H9 (cell line): ENCODE results near the gene C6orf62. TPM values are rescaled to one million over a fixed set of nuclear protein-coding genes. Genes with fewer than 3 reads are reported as not detected.

Experiments used
- DNase-seq: peaks from one replicate; pipeline ENCODE4 v3.0.0-alpha.2; 2017
- H2AFZ ChIP-seq: one replicate; pipeline ENCODE4 v1.6.1; 2013; ENCODE audit warnings: mild to moderate bottlenecking, low read length, control low read depth, moderate library complexity
- H2AK5ac ChIP-seq: 2 replicates; pipeline ENCODE4 v1.6.1; 2013; ENCODE audit warnings: low read length, control low read depth, mixed read lengths; ENCODE audit not compliant: insufficient read length
- H2BK120ac ChIP-seq: one replicate; pipeline ENCODE4 v1.6.1; 2013; ENCODE audit warnings: low read depth, mild to moderate bottlenecking, low read length, control low read depth, inconsistent platforms; ENCODE audit not compliant: poor library complexity, severe bottlenecking
- H2BK12ac ChIP-seq: 2 replicates; pipeline ENCODE4 v1.6.1; 2013; ENCODE audit warnings: low read length, control low read depth, mixed read lengths, low read depth; ENCODE audit not compliant: insufficient read length
- H2BK15ac ChIP-seq: 2 replicates; pipeline ENCODE4 v1.6.1; 2013; ENCODE audit warnings: low read depth, low read length, control low read depth
- H2BK20ac ChIP-seq: one replicate; pipeline ENCODE4 v1.6.1; 2013; ENCODE audit warnings: low read depth, mild to moderate bottlenecking, low read length, control low read depth, inconsistent platforms; ENCODE audit not compliant: poor library complexity, severe bottlenecking
- H2BK5ac ChIP-seq: 2 replicates; pipeline ENCODE4 v1.6.1; 2013; ENCODE audit warnings: low read length, control low read depth, mixed read lengths; ENCODE audit not compliant: insufficient read length
- H3K14ac ChIP-seq: 2 replicates; pipeline ENCODE4 v1.6.1; 2013; ENCODE audit warnings: low read length, control low read depth; ENCODE audit not compliant: insufficient read depth
- H3K18ac ChIP-seq: 2 replicates; pipeline ENCODE4 v1.6.1; 2013; ENCODE audit warnings: low read depth, mild to moderate bottlenecking, mixed read lengths, low read length, control low read depth; ENCODE audit not compliant: insufficient read length
- H3K23ac ChIP-seq: 2 replicates; pipeline ENCODE4 v1.6.1; 2013; ENCODE audit warnings: low read length, control low read depth, mixed read lengths, low read depth; ENCODE audit not compliant: insufficient read length
- H3K23me2 ChIP-seq: 2 replicates; pipeline ENCODE4 v1.6.1; 2013; ENCODE audit warnings: low read depth, mild to moderate bottlenecking, mixed read lengths, low read length, control low read depth; ENCODE audit not compliant: insufficient read length, poor library complexity, severe bottlenecking
- H3K27ac ChIP-seq: 2 replicates; pipeline ENCODE4 v1.5.1; 2013; ENCODE audit warnings: low read length, control low read depth, mixed read lengths, low read depth; ENCODE audit not compliant: insufficient read length
- H3K27me3 ChIP-seq: 2 replicates; pipeline ENCODE4 v1.6.1; 2013; ENCODE audit warnings: low read length, control low read depth, inconsistent platforms; ENCODE audit not compliant: insufficient read depth
- H3K4ac ChIP-seq: 2 replicates; pipeline ENCODE4 v1.6.1; 2013; ENCODE audit warnings: low read depth, mild to moderate bottlenecking, control low read depth, inconsistent platforms, low read length, moderate library complexity
- H3K4me1 ChIP-seq: 2 replicates; pipeline ENCODE4 v1.6.1; 2013; ENCODE audit warnings: low read length, control low read depth, inconsistent platforms; ENCODE audit not compliant: insufficient read depth
- H3K4me2 ChIP-seq: 2 replicates; pipeline ENCODE4 v1.6.1; 2013; ENCODE audit warnings: low read length, control low read depth, mixed read lengths; ENCODE audit not compliant: insufficient read length, insufficient read depth
- H3K56ac ChIP-seq: 2 replicates; pipeline ENCODE4 v1.6.1; 2013; ENCODE audit warnings: low read depth, mild to moderate bottlenecking, mixed read lengths, low read length, control low read depth; ENCODE audit not compliant: insufficient read length
- H3K79me1 ChIP-seq: 2 replicates; pipeline ENCODE4 v1.6.1; 2013; ENCODE audit warnings: low read depth, mild to moderate bottlenecking, moderate library complexity, low read length, control low read depth, inconsistent platforms; ENCODE audit not compliant: insufficient read depth, poor library complexity, severe bottlenecking
- H3K79me2 ChIP-seq: 2 replicates; pipeline ENCODE4 v1.6.1; 2013; ENCODE audit warnings: low read length, control low read depth, inconsistent platforms; ENCODE audit not compliant: insufficient read depth
- H3K9ac ChIP-seq: 2 replicates; pipeline ENCODE4 v1.6.1; 2013; ENCODE audit warnings: low read length, control low read depth, mixed read lengths; ENCODE audit not compliant: insufficient read length; ENCODE audit errors: extremely low read depth
- H3K9me3 ChIP-seq: one replicate; pipeline ENCODE4 v1.6.1; 2013; ENCODE audit warnings: low read depth, low read length, inconsistent platforms; ENCODE audit not compliant: control insufficient read depth
- H3T11ph ChIP-seq: one replicate; pipeline ENCODE4 v1.6.1; 2013; ENCODE audit warnings: mild to moderate bottlenecking, low read length, control low read depth, inconsistent platforms
- H4K20me1 ChIP-seq: one replicate; pipeline ENCODE4 v1.6.1; 2013; ENCODE audit not compliant: control insufficient read depth, insufficient read length, insufficient read depth
- H4K5ac ChIP-seq: 2 replicates; pipeline ENCODE4 v1.6.1; 2013; ENCODE audit warnings: low read depth, mild to moderate bottlenecking, mixed read lengths, low read length, control low read depth; ENCODE audit not compliant: insufficient read length
- H4K8ac ChIP-seq: replicated peaks from 2 replicates; pipeline ENCODE4 v1.6.1; 2013; ENCODE audit warnings: low read length, control low read depth, mixed read lengths, low read depth; ENCODE audit not compliant: insufficient read length
- H4K91ac ChIP-seq: 2 replicates; pipeline ENCODE4 v1.6.1; 2013; ENCODE audit warnings: low read depth, mild to moderate bottlenecking, moderate library complexity, mixed read lengths, low read length, control low read depth; ENCODE audit not compliant: insufficient read length
- H3K27ac Mint-ChIP-seq, 3 experiments: 2 replicates in 2 of 3; 3 replicates in 1 of 3; pipeline ENCODE4 v1.8.0; 2020 to 2021; ENCODE audit warnings: mixed read lengths in 3 of 3, mild to moderate bottlenecking in 1 of 3, moderate library complexity in 1 of 3
- H3K27me3 Mint-ChIP-seq: 2 replicates; pipeline ENCODE4 v1.8.0; 2021; ENCODE audit warnings: low read depth, mild to moderate bottlenecking, moderate library complexity, mixed read lengths
- H3K36me3 Mint-ChIP-seq, 3 experiments: 2 replicates in 2 of 3; 3 replicates in 1 of 3; pipeline ENCODE4 v1.8.0; 2020 to 2021; ENCODE audit warnings: low read depth in 3 of 3, mixed read lengths in 3 of 3; ENCODE audit not compliant: insufficient read depth in 1 of 3
- H3K4me1 Mint-ChIP-seq, 2 experiments: 2 replicates each; pipeline ENCODE4 v1.8.0; 2020; ENCODE audit warnings: mixed read lengths in 2 of 2
- H3K4me3 Mint-ChIP-seq, 2 experiments: 2 replicates in 1 of 2; 3 replicates in 1 of 2; pipeline ENCODE4 v1.8.0; 2020 to 2021; ENCODE audit warnings: mild to moderate bottlenecking in 2 of 2, mixed read lengths in 2 of 2, moderate library complexity in 1 of 2
- H3K9me3 Mint-ChIP-seq, 2 experiments: 2 replicates in 1 of 2; 3 replicates in 1 of 2; pipeline ENCODE4 v1.8.0; 2020; ENCODE audit warnings: mild to moderate bottlenecking in 2 of 2, mixed read lengths in 2 of 2, moderate library complexity in 1 of 2
- WGBS: extraction: QIAGEN DNeasy Blood & Tissue Kit; methylation state at CpG from one replicate; pipeline ENCODE4 v1.1.7; 2013; ENCODE audit warnings: missing lambda C conversion rate, low lambda C conversion rate, mixed read lengths; ENCODE audit not compliant: insufficient read length; ENCODE audit errors: extremely low coverage; 5-methylcytosine and 5-hydroxymethylcytosine counted together
- total RNA-seq: library from RNA; stranded (reverse); gene quantifications from 2 replicates; pipeline ENCODE4 v1.2.1, GENCODE V29; 2021
- TF ChIP-seq, protein P1 (sequence below): fragments of 200-600 bp; sonication (generic); conservative IDR thresholded peaks from 3 replicates; pipeline ENCODE4 v1.8.0; 2021; ENCODE audit warnings: antibody characterized with exemption, mild to moderate bottlenecking

The C6orf62 gene
- total RNA-seq, 1 experiment from 2014 or later: 125 TPM

DNA sequence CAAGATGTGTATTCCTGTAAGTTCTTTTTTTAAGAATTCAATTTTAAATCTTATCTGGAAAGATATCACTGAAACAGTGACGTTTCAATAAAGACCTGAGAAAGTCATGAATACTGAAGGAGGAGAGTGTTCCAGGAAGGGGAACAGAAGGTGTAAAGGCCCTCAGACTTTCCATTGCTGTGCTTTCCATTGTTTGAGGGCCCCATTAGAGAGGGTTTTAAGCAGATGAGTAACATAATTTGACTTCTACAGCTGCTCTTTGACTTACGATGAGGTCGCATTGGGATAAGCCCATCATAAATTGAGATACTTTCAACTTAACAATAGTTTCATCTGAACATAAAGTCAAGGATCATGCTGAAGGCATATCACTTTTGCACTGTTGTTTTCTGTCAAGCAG is 27.4 kb downstream of the C6orf62 start:
- Histone ChIP-seq H3K79me2 (no peaks in the 10 kb centered on the region), H2BK20ac (no peak overlapping the region), H3K9me3 (no peaks in the 10 kb centered on the region), H2BK12ac (no peak overlapping the region), H3K27ac (no peak overlapping the region), H4K91ac (no peak overlapping the region), H2AK5ac (no peak overlapping the region), H2BK15ac (no peak overlapping the region), H3K56ac (no peak overlapping the region), H3K4me2 (no peak overlapping the region), H3K18ac (no peak overlapping the region), H3K79me1 (no peaks in the 10 kb centered on the region), H3T11ph (no peak overlapping the region), H3K23ac (no peak overlapping the region), H2BK120ac (no peak overlapping the region), H4K20me1 (no peaks in the 10 kb centered on the region), H3K4ac (no peak overlapping the region), H2BK5ac (no peak overlapping the region), H3K14ac (no peak overlapping the region), H3K23me2 (no peaks in the 10 kb centered on the region), H3K27me3 (no peaks in the 10 kb centered on the region), H3K4me1 (no peaks in the 10 kb centered on the region), H4K5ac (no peak overlapping the region), H3K9ac (no peak overlapping the region), H2AFZ (no peak overlapping the region), H4K8ac (no peak overlapping the region)
- no peak overlapping the region for H3K4me3 Mint-ChIP-seq
- WGBS: no CpG with 5 or more reads among the region's 3 CpGs
- no peak for DNase-seq
- peaks cover 4 to 11% (median 7%) of the 10 kb centered on the region in 3 experiments; a peak in 5 of 7 replicates for H3K36me3 Mint-ChIP-seq
- no peaks in the 10 kb centered on the region; the same call in 1 of the 2 replicates for H3K27me3 Mint-ChIP-seq
- H3K4me1 Mint-ChIP-seq: no peaks in the 10 kb centered on the region; a peak in 2 of 4 replicates
- no peaks in the 10 kb centered on the region for H3K9me3 Mint-ChIP-seq
- TF ChIP-seq, protein P1, sequence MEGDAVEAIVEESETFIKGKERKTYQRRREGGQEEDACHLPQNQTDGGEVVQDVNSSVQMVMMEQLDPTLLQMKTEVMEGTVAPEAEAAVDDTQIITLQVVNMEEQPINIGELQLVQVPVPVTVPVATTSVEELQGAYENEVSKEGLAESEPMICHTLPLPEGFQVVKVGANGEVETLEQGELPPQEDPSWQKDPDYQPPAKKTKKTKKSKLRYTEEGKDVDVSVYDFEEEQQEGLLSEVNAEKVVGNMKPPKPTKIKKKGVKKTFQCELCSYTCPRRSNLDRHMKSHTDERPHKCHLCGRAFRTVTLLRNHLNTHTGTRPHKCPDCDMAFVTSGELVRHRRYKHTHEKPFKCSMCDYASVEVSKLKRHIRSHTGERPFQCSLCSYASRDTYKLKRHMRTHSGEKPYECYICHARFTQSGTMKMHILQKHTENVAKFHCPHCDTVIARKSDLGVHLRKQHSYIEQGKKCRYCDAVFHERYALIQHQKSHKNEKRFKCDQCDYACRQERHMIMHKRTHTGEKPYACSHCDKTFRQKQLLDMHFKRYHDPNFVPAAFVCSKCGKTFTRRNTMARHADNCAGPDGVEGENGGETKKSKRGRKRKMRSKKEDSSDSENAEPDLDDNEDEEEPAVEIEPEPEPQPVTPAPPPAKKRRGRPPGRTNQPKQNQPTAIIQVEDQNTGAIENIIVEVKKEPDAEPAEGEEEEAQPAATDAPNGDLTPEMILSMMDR: no peak
- H3K27ac Mint-ChIP-seq: no peak overlapping the region
